ENCODE measurements around the gene ESR1.

DNA sequence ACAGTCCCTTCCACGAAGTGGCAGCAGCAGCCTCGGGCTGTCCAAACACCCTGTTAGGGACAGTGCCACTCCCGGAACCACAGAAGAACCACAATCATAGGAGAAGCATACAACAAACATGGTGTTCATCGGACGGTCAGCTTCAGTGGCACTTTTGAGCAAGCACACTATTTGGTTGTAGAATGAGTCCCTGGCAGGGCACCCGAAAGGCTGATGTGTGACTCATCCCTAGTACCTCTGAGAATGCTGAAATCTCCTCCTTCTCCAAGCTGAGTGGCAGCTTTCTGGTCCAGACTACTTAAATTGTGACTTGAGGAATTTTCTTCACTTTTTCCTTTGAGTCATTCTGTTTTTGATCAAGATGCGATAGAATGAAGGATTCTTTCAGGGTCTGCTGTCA is 282.5 kb downstream of the ESR1 start:
- TF ChIP-seq YY1 (IDR thresholded peaks at IDR 0.05; ENCODE audit: insufficient read depth, insufficient read length) (no peak), ZNF274 (IDR thresholded peaks at IDR 0.05; ENCODE audit: low read depth, low read length) (no peak)
